Endothelial cell (in vitro differentiated cells): ENCODE measurements around the gene DDB1. TPM values are rescaled to one million over a fixed set of nuclear protein-coding genes. Genes with fewer than 3 reads are reported as not detected.
A peak's percentile ranks its signal among the peaks of the same experiment; 100 is the strongest.

Experiments
- DNase-seq: peaks from one replicate; pipeline ENCODE4 v3.0.0; 2021; ENCODE audit warnings: low spot score
- H3K27ac Mint-ChIP-seq: one replicate; pipeline ENCODE4 v1.8.0; 2021; ENCODE audit warnings: mixed read lengths, inconsistent platforms; ENCODE audit not compliant: unreplicated experiment
- H3K27me3 Mint-ChIP-seq: one replicate; pipeline ENCODE4 v1.8.0; 2021; ENCODE audit warnings: mild to moderate bottlenecking, moderate library complexity, mixed read lengths, inconsistent platforms; ENCODE audit not compliant: unreplicated experiment
- H3K36me3 Mint-ChIP-seq: one replicate; pipeline ENCODE4 v1.8.0; 2021; ENCODE audit warnings: mild to moderate bottlenecking, low read depth, mixed read lengths, inconsistent platforms; ENCODE audit not compliant: unreplicated experiment
- H3K4me1 Mint-ChIP-seq: one replicate; pipeline ENCODE4 v1.8.0; 2021; ENCODE audit warnings: mild to moderate bottlenecking, mixed read lengths, inconsistent platforms; ENCODE audit not compliant: unreplicated experiment
- H3K4me3 Mint-ChIP-seq: one replicate; pipeline ENCODE4 v1.8.0; 2021; ENCODE audit warnings: mild to moderate bottlenecking, mixed read lengths, inconsistent platforms; ENCODE audit not compliant: unreplicated experiment
- H3K9me3 Mint-ChIP-seq: one replicate; pipeline ENCODE4 v1.8.0; 2021; ENCODE audit warnings: mixed read lengths, inconsistent platforms; ENCODE audit not compliant: unreplicated experiment
- total RNA-seq: library from RNA; stranded (reverse); fragmentation: NEBNext Ultra II Directional; extraction: Animal tissue kit (Norgen Biotek cat#: 25700); gene quantifications from one replicate; pipeline ENCODE4 v1.2.1, GENCODE V29; 2021; ENCODE audit not compliant: unreplicated experiment
- TF ChIP-seq, protein P1 (sequence below): fragments of 200-600 bp; sonication (generic); IDR thresholded peaks from one replicate; pipeline ENCODE4 v1.5.0; 2021; ENCODE audit warnings: antibody characterized with exemption; ENCODE audit not compliant: unreplicated experiment

The DDB1 gene
- total RNA-seq, 1 donor from 2014 or later = 239 TPM

DNA sequence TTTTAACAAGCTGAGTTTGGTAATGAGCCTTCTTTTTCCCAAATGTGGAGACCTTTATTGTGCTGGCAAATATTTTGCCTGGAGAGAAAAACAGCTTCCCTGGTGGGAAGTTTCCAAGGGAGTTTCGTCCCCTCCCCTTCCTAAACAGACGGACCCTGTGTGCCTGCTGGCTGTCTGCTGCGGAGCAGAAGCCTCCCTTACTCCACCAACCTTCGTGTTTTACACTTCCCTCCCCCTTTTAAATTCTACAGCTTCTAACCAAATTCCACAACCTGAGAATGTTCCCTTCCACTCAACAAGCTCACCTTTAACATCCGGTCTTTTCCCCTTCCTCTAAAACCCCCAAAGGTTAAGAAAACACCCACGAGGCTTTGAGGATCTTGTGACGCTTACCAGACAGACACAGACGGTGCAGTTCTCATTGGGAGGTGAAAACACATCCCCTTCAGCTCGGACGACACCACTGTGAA, 54.9 kb downstream of the DDB1 start:
- peak overlapping the region; percentile 11 for H3K27ac Mint-ChIP-seq
- no peak for DNase-seq
- H3K9me3 Mint-ChIP-seq = no peaks in the 10 kb centered on the region
- H3K27me3 Mint-ChIP-seq = peaks cover 5% of the 10 kb centered on the region
- H3K36me3 Mint-ChIP-seq = peaks cover 35% of the 10 kb centered on the region
- H3K4me1 Mint-ChIP-seq = peaks cover 5% of the 10 kb centered on the region
- H3K4me3 Mint-ChIP-seq = no peak overlapping the region
- TF ChIP-seq, protein P1, sequence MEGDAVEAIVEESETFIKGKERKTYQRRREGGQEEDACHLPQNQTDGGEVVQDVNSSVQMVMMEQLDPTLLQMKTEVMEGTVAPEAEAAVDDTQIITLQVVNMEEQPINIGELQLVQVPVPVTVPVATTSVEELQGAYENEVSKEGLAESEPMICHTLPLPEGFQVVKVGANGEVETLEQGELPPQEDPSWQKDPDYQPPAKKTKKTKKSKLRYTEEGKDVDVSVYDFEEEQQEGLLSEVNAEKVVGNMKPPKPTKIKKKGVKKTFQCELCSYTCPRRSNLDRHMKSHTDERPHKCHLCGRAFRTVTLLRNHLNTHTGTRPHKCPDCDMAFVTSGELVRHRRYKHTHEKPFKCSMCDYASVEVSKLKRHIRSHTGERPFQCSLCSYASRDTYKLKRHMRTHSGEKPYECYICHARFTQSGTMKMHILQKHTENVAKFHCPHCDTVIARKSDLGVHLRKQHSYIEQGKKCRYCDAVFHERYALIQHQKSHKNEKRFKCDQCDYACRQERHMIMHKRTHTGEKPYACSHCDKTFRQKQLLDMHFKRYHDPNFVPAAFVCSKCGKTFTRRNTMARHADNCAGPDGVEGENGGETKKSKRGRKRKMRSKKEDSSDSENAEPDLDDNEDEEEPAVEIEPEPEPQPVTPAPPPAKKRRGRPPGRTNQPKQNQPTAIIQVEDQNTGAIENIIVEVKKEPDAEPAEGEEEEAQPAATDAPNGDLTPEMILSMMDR = no peak

DNA sequence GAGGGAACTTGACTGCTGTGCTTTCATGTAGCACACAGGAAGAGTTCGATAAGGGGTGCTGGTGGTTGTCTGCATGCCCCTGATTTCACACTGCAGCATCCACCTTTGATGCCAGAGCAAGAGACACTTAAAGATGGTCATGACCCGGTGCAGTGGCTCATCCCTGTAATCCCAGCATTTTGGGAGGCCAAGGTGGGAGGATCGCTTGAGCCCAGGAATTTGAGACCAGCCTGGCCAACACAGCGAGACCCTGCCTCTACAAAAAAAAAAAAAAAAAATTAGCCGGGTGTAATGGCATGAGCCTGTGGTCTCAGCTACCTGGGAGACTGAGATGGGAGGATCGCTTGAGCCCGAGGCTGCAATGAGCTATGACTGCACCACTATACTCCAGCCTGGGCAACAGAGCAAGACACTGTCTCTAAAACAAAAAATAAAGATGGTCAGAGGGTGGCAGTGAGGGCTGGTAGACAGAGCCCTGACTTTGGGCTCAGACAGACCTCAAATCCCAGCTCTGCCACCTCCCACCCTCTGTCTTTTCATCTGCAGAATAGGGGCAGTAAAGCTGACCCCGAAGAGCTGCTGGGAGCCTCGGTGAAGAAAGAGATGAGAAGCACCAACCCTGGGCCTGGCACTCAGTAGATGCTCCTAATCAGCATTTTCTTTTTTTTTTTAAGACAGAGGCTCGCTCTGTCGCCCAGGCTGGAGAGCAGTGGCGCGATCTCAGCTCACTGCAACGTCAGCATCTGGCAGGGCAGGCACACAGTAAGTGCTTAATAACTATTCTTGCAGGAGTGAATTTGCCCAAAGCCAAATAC, 55.5 kb downstream of the DDB1 start:
- Mint-ChIP-seq H3K9me3 (no peaks in the 10 kb centered on the region), H3K4me1 (peaks cover 5% of the 10 kb centered on the region), H3K36me3 (peaks cover 30% of the 10 kb centered on the region), H3K27ac (no peak overlapping the region), H3K4me3 (no peak overlapping the region), H3K27me3 (peaks cover 5% of the 10 kb centered on the region)
- DNase-seq = no peak
- TF ChIP-seq, protein P1 = no peak

DNA sequence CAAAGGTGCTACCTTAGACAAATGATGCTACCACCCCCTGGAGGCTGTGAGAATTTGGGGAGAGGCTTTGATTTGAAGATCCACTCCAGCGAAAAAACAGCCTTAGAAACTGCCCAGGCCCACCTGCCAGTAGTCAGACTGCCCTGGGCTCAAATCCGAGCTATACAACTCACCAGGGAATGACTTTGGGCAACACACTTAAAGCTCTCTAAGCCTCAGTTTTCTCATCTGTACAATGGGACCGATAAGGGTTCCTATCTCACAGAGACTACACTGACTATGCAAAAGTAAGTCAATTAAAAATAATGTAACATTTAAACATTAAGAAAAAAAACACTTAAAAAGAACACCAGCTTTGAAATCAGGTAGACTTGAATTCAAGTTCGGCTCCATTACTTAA, 57.7 kb downstream of the DDB1 start:
- TF ChIP-seq, protein P1 = no peak
- DNase-seq = no peak
- Mint-ChIP-seq H3K36me3 (peaks cover 18% of the 10 kb centered on the region), H3K27me3 (peaks cover 3% of the 10 kb centered on the region), H3K27ac (no peak overlapping the region), H3K4me1 (peaks cover 5% of the 10 kb centered on the region), H3K4me3 (no peak overlapping the region), H3K9me3 (no peaks in the 10 kb centered on the region)

DNA sequence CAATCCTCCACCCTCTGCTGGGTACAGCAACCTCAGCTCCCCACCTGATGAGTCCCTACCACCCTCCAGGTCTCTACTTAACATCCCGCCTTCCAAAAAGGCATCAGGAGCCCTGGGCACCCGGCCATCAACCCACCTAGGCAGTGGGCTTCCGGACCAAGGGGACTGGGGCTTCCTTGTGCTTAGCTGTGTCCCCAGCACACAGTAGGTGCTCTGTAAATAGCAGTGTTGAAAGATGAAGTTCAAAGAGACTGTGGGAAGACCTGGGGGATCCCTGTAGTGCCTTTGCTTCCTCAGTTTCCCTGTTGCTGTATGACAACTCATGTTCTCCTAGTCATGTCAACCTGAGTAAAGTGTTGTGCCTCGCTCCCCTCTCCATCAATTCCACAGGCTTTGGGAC, 58.8 kb downstream of the DDB1 start:
- TF ChIP-seq, protein P1 = no peak
- Mint-ChIP-seq H3K9me3 (no peaks in the 10 kb centered on the region), H3K27ac (no peak overlapping the region), H3K4me3 (no peak overlapping the region), H3K27me3 (peaks cover 2% of the 10 kb centered on the region), H3K4me1 (peaks cover 5% of the 10 kb centered on the region), H3K36me3 (peaks cover 13% of the 10 kb centered on the region)
- DNase-seq = no peak
